BLaER1 treated with 17β-estradiol and CSF1 and Interleukin-3, amounts not matched to agents 10 nM and 100 nM (cell line): ENCODE data around the gene U2AF1L4.
A peak's percentile ranks its signal among the peaks of the same experiment; 100 is the strongest.

Source experiments
- H3K27ac ChIP-seq, 11 experiments: shearing (Covaris generic); formaldehyde crosslinking; 2 replicates each; pipeline ENCODE4 v1.8.1; 2022
- H3K27me3 ChIP-seq, 11 experiments: shearing (Covaris generic); formaldehyde crosslinking; 2 replicates each; pipeline ENCODE4 v1.8.1; 2022
- H3K36me3 ChIP-seq, 11 experiments: shearing (Covaris generic); formaldehyde crosslinking; 2 replicates each; pipeline ENCODE4 v1.8.1; 2022
- H3K4me1 ChIP-seq, 10 experiments: shearing (Covaris generic); formaldehyde crosslinking; 2 replicates each; pipeline ENCODE4 v1.8.1; 2022
- H3K4me2 ChIP-seq, 11 experiments: shearing (Covaris generic); formaldehyde crosslinking; 2 replicates each; pipeline ENCODE4 v1.8.1; 2022
- H3K4me3 ChIP-seq, 10 experiments: shearing (Covaris generic); formaldehyde crosslinking; 2 replicates each; pipeline ENCODE4 v1.8.1; 2022
- H3K9ac ChIP-seq, 11 experiments: shearing (Covaris generic); formaldehyde crosslinking; 2 replicates each; pipeline ENCODE4 v1.8.1; 2022
- H3K9me3 ChIP-seq, 11 experiments: shearing (Covaris generic); formaldehyde crosslinking; replicated peaks in 1 of 11; 2 replicates each; pipeline ENCODE4 v1.8.1; 2022
- H4K20me1 ChIP-seq, 11 experiments: shearing (Covaris generic); formaldehyde crosslinking; 2 replicates each; pipeline ENCODE4 v1.8.1; 2022
- Cebpa-rat ChIP-seq, 11 experiments: shearing (Covaris generic); IDR thresholded peaks; 2 replicates each; pipeline ENCODE4 v1.8.1; 2022

Gene U2AF1L4

DNA sequence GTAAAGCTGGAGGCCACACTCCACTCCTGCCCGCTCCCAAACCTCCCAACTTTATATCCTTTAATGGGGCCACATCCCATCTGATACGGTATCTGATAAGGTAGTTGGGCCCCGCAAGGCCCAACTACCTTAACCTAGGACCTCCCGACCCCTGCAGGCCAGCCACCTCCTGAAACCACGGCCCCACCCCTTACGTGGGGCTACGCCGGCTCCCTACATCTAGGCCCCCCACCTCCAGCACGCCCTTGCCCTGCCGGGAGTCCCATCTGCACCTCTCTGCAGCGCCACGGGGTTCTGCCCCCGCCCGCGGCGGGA is 5.2 kb downstream of the U2AF1L4 start:
- peak overlapping the region; percentile 62 to 76 (median 66) for H3K4me3 ChIP-seq
- peaks cover 37 to 62% (median 47%) of the 10 kb centered on the region in 11 experiments for H3K36me3 ChIP-seq
- H3K9ac ChIP-seq = peak overlapping the region; percentile 73 to 85 (median 82)
- peak overlapping the region; percentile 90 to 100 (median 98) for H3K4me2 ChIP-seq
- peaks cover 0 to 6% (median 0%) of the 10 kb centered on the region in 11 experiments; a peak in 2 of 22 replicates for H3K9me3 ChIP-seq
- H3K27me3 ChIP-seq = no peaks in the 10 kb centered on the region
- peaks cover 29 to 53% (median 51%) of the 10 kb centered on the region in 11 experiments for H4K20me1 ChIP-seq
- H3K27ac ChIP-seq = peak overlapping the region; percentile 29 to 96 (median 83); a peak in 21 of 22 replicates
- TF ChIP-seq Cebpa-rat (IDR thresholded peaks at IDR 0.05) = no peak
- peaks cover 50 to 83% (median 70%) of the 10 kb centered on the region in 10 experiments for H3K4me1 ChIP-seq

DNA sequence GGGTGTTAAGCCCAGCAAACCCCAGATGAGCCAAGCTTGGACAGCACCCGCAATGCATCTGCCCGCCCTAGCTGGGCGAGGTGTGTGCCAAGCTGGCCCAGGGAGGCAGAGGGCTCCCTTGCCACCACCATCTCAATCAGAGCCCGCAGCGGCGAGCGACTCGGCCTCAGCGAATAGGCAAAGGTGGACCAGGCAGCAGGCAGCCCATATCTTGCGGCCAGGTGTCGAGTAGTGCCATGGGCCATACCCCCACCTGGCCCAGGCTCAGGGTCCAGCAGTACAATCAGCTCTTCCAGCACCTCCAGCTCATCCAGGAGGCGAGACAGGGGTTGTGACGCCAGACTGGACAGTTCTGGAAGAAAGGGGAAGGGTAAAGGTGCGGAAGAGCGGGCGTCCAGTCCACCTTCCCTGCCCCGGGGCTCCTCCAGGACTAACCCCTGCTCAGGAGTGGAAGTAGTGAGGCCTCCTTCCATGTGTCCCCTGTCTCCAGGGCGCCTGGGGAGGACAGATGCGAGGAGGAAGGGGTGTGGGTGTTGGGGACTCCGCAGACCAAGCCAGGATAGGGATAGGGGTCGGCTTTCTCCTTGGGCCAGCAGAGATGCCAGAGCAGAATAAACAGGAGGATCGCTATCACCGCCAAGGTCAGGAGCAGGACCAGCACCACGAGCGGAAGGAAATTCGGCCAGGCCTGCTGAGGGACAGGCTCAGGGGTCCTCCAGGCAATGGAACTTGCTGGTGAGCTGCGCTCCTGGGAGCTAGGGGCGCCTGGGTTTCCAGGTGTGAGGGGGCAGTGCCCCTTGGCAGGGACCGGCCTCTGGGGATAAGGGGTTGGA is 5.7 kb downstream of the U2AF1L4 start:
- H3K4me2 ChIP-seq = peak overlapping the region; percentile 90 to 100 (median 98)

DNA sequence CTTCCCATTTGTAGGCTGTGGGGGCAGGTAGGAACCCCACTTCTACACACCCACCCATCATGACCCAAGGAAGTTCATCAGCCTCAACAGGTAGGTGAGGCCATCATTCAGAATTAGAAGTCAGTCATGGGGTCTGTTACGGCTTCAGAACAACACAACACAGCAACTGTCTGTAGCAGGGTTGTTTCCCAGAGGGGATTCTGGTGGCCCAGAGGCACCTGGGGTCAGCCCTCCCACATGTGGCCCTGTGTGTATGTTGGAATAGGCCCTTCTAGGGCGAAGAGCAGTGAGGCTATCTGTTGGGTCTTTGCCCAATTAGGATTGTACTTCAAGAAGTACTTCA is 6.4 kb downstream of the U2AF1L4 start:
- Histone ChIP-seq H3K36me3 (peaks cover 49 to 68% (median 59%) of the 10 kb centered on the region in 11 experiments), H3K9me3 (peaks cover 0 to 2% (median 0%) of the 10 kb centered on the region in 11 experiments; a peak in 1 of 22 replicates), H3K4me1 (peaks cover 42 to 77% (median 62%) of the 10 kb centered on the region in 10 experiments), H3K9ac (peak overlapping the region in 4 of 11 experiments; percentile 19 to 85 (median 76); a peak in 4 of 22 replicates), H3K27me3 (no peaks in the 10 kb centered on the region), H3K4me3 (no peak overlapping the region; a peak in 2 of 20 replicates), H3K4me2 (peak overlapping the region in 6 of 11 experiments; percentile 96 to 100 (median 98); a peak in 7 of 22 replicates), H3K27ac (peak overlapping the region in 3 of 11 experiments; percentile 83 to 92 (median 90); a peak in 4 of 22 replicates), H4K20me1 (peaks cover 36 to 65% (median 63%) of the 10 kb centered on the region in 11 experiments)
- no peak for TF ChIP-seq Cebpa-rat (IDR thresholded peaks at IDR 0.05)

More for the DNA sequence above, 5.7 kb downstream of the U2AF1L4 start:
- Histone ChIP-seq H3K4me3 (peak overlapping the region; percentile 62 to 76 (median 66)), H4K20me1 (peaks cover 35 to 59% (median 57%) of the 10 kb centered on the region in 11 experiments), H3K9me3 (peaks cover 0 to 6% (median 0%) of the 10 kb centered on the region in 11 experiments; a peak in 2 of 22 replicates), H3K36me3 (peaks cover 43 to 67% (median 53%) of the 10 kb centered on the region in 11 experiments), H3K27ac (peak overlapping the region in 10 of 11 experiments; percentile 57 to 96 (median 86); a peak in 21 of 22 replicates), H3K27me3 (no peaks in the 10 kb centered on the region), H3K9ac (peak overlapping the region; percentile 73 to 85 (median 82)), H3K4me1 (peaks cover 48 to 81% (median 68%) of the 10 kb centered on the region in 10 experiments)
- no peak for TF ChIP-seq Cebpa-rat (IDR thresholded peaks at IDR 0.05)

DNA sequence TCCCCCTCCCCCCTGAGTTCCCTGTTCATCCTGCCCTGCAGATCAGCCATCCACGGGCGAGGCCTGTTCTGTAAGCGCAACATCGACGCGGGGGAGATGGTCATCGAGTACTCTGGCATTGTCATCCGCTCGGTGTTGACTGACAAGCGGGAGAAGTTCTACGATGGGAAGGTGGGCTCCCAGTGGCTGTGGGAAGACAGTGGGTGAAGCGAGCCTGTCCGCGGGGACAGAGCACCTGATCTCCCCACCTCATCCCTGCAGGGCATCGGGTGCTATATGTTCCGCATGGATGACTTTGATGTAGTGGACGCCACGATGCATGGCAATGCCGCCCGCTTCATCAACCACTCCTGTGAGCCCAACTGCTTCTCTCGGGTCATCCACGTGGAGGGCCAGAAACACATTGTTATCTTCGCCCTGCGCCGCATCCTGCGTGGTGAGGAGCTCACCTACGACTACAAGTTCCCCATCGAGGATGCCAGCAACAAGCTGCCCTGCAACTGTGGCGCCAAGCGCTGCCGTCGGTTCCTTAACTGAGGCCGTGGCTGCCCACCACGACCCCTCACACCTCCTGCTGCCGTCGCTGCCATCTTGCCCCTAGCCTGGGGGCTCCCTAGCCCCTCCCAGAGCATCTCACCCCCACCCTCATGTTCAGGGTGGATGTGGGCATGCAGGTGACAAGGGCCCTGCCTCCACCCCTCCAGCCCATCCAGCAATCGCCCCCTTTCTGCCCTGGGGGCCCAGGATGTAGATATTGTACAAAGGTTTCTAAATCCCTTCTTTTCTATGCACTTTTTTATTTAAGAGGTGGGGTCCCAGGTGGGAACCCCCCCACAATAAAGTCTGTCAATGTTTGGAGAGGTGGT is 7.0 kb downstream of the U2AF1L4 start:
- Histone ChIP-seq H3K4me3 (no peak overlapping the region), H3K4me2 (peak overlapping the region in 2 of 11 experiments; percentile 98 to 100; a peak in 1 of 22 replicates), H3K27ac (no peak overlapping the region), H3K36me3 (peaks cover 55 to 68% (median 66%) of the 10 kb centered on the region in 11 experiments), H3K9me3 (no peaks in the 10 kb centered on the region), H3K4me1 (peaks cover 36 to 76% (median 56%) of the 10 kb centered on the region in 10 experiments), H4K20me1 (peaks cover 36 to 71% (median 67%) of the 10 kb centered on the region in 11 experiments), H3K27me3 (no peaks in the 10 kb centered on the region), H3K9ac (peak overlapping the region in 1 of 11 experiments; percentile 29; a peak in 1 of 22 replicates)
- TF ChIP-seq Cebpa-rat (IDR thresholded peaks at IDR 0.05) = no peak

DNA sequence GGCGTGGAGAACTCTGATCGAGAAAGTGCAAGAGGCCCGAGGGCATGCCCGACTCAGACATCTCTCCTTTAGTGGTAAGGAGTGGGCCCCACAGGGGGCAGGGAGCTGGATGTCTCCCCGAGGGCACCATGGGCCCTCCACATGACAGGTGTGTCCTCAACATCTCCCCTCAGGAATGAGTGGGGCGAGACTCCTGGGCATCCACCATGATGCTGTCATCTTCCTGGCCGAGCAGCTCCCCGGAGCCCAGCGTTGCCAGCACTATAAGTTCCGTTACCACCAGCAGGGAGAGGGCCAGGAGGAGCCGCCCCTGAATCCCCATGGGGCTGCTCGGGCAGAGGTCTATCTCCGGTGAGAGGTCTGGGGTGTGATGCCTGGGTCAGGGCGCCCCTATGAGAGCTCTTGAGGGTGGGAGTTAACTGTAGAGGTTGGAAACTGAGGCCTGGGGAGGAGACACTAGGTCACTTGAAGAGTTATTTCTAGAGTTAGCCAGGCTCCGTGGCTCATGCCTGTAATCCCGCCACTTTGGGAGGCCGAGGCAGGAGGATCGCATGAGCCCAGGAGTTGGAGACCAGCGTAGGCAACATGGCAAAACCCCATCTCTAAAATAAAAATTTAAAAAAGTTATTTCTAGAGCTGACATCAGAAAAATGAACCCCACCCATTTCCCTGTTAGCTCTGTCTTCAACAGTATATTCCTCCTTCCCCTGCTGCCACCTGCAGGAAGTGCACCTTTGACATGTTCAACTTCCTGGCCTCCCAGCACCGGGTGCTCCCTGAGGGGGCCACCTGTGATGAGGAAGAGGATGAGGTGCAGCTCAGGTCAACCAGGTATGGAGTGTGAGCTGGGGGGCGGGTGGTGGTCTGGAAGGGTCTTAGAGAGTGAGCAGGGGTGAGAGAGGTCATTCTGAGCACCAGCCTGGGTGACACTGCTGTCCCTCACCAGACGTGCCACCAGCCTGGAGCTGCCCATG is 8.0 kb downstream of the U2AF1L4 start:
- no peaks in the 10 kb centered on the region for H3K27me3 ChIP-seq
- H4K20me1 ChIP-seq = peaks cover 42 to 79% (median 73%) of the 10 kb centered on the region in 11 experiments
- H3K36me3 ChIP-seq = peaks cover 64 to 77% (median 74%) of the 10 kb centered on the region in 11 experiments
- no peak overlapping the region for H3K4me3 ChIP-seq
- no peak for TF ChIP-seq Cebpa-rat (IDR thresholded peaks at IDR 0.05)
- H3K27ac ChIP-seq = peak overlapping the region in 6 of 11 experiments; percentile 4 to 46 (median 20); a peak in 9 of 22 replicates
- H3K4me1 ChIP-seq = peaks cover 28 to 65% (median 46%) of the 10 kb centered on the region in 10 experiments
- H3K9ac ChIP-seq = peak overlapping the region in 9 of 11 experiments; percentile 15 to 50 (median 35); a peak in 12 of 22 replicates
- H3K9me3 ChIP-seq = no peaks in the 10 kb centered on the region
- peak overlapping the region in 9 of 11 experiments; percentile 4 to 51 (median 31); a peak in 17 of 22 replicates for H3K4me2 ChIP-seq

DNA sequence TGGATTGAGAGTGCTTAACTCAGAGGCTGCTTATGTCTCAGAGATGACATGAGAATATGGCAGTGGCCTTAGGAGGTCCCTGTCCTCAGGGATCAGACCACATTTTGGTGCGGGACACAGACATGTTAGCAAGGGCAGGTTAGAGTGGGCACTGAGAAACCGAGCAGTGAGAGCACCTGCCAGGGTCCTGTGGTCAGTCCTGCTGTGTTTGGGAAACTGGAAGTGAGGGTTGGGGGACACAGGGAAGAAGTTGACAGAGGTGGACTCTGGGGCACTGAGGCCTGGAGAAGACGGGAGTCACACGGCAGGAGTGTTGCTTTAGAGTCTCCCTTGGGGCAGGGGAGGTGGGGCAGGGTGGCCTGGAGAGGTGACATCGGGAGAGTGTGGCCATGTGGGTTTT is 10.3 kb downstream of the U2AF1L4 start:
- H3K27ac ChIP-seq = no peak overlapping the region
- H4K20me1 ChIP-seq = peaks cover 52 to 98% (median 94%) of the 10 kb centered on the region in 11 experiments
- no peak overlapping the region for H3K4me3 ChIP-seq
- H3K4me1 ChIP-seq = peaks cover 20 to 47% (median 31%) of the 10 kb centered on the region in 10 experiments
- TF ChIP-seq Cebpa-rat (IDR thresholded peaks at IDR 0.05) = no peak
- H3K27me3 ChIP-seq = no peaks in the 10 kb centered on the region
- peaks cover 87 to 98% (median 97%) of the 10 kb centered on the region in 11 experiments for H3K36me3 ChIP-seq
- H3K9ac ChIP-seq = peak overlapping the region in 3 of 11 experiments; percentile 13 to 27 (median 27); a peak in 3 of 22 replicates
- H3K4me2 ChIP-seq = no peak overlapping the region
- H3K9me3 ChIP-seq = no peaks in the 10 kb centered on the region

DNA sequence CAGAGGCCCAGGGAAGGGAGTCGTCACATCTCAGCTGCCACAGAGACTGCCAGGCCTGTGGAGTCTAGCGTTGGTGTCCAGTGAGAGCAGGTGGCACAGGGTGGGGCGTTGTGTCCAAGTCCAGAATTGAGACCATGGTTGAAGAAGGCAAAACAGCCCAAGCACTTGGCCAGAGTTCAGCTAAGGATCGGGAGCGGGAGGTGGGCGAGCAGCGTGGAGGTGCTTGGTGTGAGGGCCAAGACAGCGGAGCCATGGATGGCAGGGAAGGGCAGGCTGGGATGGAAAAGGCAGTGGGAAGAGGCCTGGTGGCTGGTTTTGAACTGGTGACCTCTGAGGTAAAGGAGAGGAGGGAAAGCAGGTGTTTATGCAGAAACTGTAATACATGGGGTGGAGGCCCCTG is 10.9 kb downstream of the U2AF1L4 start:
- no peak overlapping the region for H3K27ac ChIP-seq
- peak overlapping the region in 6 of 11 experiments; percentile 4 to 33 (median 26); a peak in 6 of 22 replicates for H3K9ac ChIP-seq
- peaks cover 93 to 99% (median 98%) of the 10 kb centered on the region in 11 experiments for H3K36me3 ChIP-seq
- no peak overlapping the region for H3K4me3 ChIP-seq
- H3K4me2 ChIP-seq = no peak overlapping the region
- no peaks in the 10 kb centered on the region for H3K27me3 ChIP-seq
- H4K20me1 ChIP-seq = peaks cover 52 to 98% (median 94%) of the 10 kb centered on the region in 11 experiments
- TF ChIP-seq Cebpa-rat (IDR thresholded peaks at IDR 0.05) = no peak
- H3K9me3 ChIP-seq = no peaks in the 10 kb centered on the region
- peaks cover 14 to 41% (median 25%) of the 10 kb centered on the region in 10 experiments for H3K4me1 ChIP-seq
